Lower leg skin (tissue), 3 donors: ENCODE data around the gene CYREN.

Experiments
- CTCF ChIP-seq, 3 donors: fragments of 450-650 bp; IDR thresholded peaks; one replicate each; pipeline ENCODE4 v1.5.1; 2016; ENCODE audit warnings: antibody characterized with exemption in 3 of 3, mild to moderate bottlenecking in 3 of 3, moderate library complexity in 2 of 3
- POLR2A ChIP-seq, 2 donors: fragments of 450-650 bp; IDR thresholded peaks; one replicate each; pipeline ENCODE4 v1.6.1; 2016 to 2017; ENCODE audit warnings: antibody characterized with exemption in 2 of 2, mild to moderate bottlenecking in 1 of 2, moderate library complexity in 1 of 2

GRCh38 chr7:135159359-135160085 lies 11.0 kb downstream of the CYREN start:
- TF ChIP-seq CTCF (IDR thresholded peaks at IDR 0.05) (no peak), POLR2A (IDR thresholded peaks at IDR 0.05) (no peak)
